Lung (tissue), 12 donors: ENCODE data around the gene YEATS2. TPM values are rescaled to one million over a fixed set of nuclear protein-coding genes. Genes with fewer than 3 reads are reported as not detected.
A peak's percentile ranks its signal among the peaks of the same experiment; 100 is the strongest.

Experiments
- ATAC-seq: fragments of 200-7000 bp; cut with Tn5 transposase; one replicate; pipeline ENCODE4 v1.9.1; 2020; ENCODE audit warnings: moderate number of reproducible peaks; ENCODE audit not compliant: insufficient read depth, low FRiP score
- DNase-seq, 3 donors: peaks; one replicate each; pipeline ENCODE4 v3.0.0-alpha.2; 2013 to 2017
- H3K27ac ChIP-seq, 2 donors: one replicate each; pipeline ENCODE4 v1.5.1; 2013; ENCODE audit warnings: mild to moderate bottlenecking in 2 of 2, moderate library complexity in 2 of 2, control low read depth in 1 of 2, inconsistent platforms in 1 of 2, low read depth in 1 of 2, low read length in 1 of 2
- H3K27me3 ChIP-seq, 3 donors: one replicate each; pipeline ENCODE4 v1.5.1; 2013; ENCODE audit warnings: low read length in 2 of 3; ENCODE audit not compliant: control insufficient read depth in 3 of 3, insufficient read depth in 3 of 3
- H3K36me3 ChIP-seq, 4 donors: one replicate each; pipeline ENCODE4 v1.5.1; 2013; ENCODE audit warnings: low read length in 4 of 4, mild to moderate bottlenecking in 1 of 4, moderate library complexity in 1 of 4; ENCODE audit not compliant: control insufficient read depth in 4 of 4, insufficient read depth in 4 of 4
- H3K4me1 ChIP-seq, 5 donors: one replicate each; pipeline ENCODE4 v1.5.1; 2013; ENCODE audit warnings: low read length in 5 of 5, mild to moderate bottlenecking in 2 of 5, moderate library complexity in 1 of 5; ENCODE audit not compliant: control insufficient read depth in 5 of 5, insufficient read depth in 5 of 5
- H3K4me3 ChIP-seq: one replicate; pipeline ENCODE4 v1.5.1; 2013; ENCODE audit warnings: mild to moderate bottlenecking, control low read depth, moderate library complexity
- H3K9ac ChIP-seq, 2 donors: one replicate each; pipeline ENCODE4 v1.5.1; 2013; ENCODE audit warnings: low read length in 2 of 2, control low read depth in 1 of 2; ENCODE audit not compliant: insufficient read depth in 1 of 2
- H3K9me3 ChIP-seq, 4 donors: one replicate each; pipeline ENCODE4 v1.5.1; 2013; ENCODE audit warnings: low read length in 3 of 4, mild to moderate bottlenecking in 1 of 4, moderate library complexity in 1 of 4; ENCODE audit not compliant: control insufficient read depth in 4 of 4, insufficient read depth in 3 of 4
- WGBS, 2 donors: extraction: QIAGEN DNeasy Blood & Tissue Kit; methylation state at CpG; one replicate each; pipeline ENCODE4 v1.1.7; 2013; 5-methylcytosine and 5-hydroxymethylcytosine counted together
- polyA plus RNA-seq, 2 donors: library from polyadenylated mRNA; stranded (reverse); fragments of 200-250 nt; gene quantifications; one replicate each; pipeline ENCODE4 v1.2.1, GENCODE V29; 2013
- total RNA-seq, 2 donors: library from RNA; depleted of rRNA in 1 of 2; stranded (reverse); fragments of >200 nt in 1 of 2; gene quantifications; one replicate each; pipeline ENCODE4 v1.2.1, GENCODE V29; 2014 to 2021
- TF ChIP-seq, protein P1 (sequence below): IDR thresholded peaks from 2 replicates; pipeline ENCODE4 v1.5.1; 2012; ENCODE audit warnings: mild to moderate bottlenecking; ENCODE audit errors: control extremely low read depth, extremely low read depth
- donor health status: control.
- donor health status: control.
- donor health status: Bipolar disorder and iron deficiency.
- donor health status: healthy.
- donor health status: DM: yes; HTN: yes; CAD: no.

Gene YEATS2
- total and polyA plus RNA-seq, 4 donors: 9.6 to 42.9 (median 18.9) TPM

DNA sequence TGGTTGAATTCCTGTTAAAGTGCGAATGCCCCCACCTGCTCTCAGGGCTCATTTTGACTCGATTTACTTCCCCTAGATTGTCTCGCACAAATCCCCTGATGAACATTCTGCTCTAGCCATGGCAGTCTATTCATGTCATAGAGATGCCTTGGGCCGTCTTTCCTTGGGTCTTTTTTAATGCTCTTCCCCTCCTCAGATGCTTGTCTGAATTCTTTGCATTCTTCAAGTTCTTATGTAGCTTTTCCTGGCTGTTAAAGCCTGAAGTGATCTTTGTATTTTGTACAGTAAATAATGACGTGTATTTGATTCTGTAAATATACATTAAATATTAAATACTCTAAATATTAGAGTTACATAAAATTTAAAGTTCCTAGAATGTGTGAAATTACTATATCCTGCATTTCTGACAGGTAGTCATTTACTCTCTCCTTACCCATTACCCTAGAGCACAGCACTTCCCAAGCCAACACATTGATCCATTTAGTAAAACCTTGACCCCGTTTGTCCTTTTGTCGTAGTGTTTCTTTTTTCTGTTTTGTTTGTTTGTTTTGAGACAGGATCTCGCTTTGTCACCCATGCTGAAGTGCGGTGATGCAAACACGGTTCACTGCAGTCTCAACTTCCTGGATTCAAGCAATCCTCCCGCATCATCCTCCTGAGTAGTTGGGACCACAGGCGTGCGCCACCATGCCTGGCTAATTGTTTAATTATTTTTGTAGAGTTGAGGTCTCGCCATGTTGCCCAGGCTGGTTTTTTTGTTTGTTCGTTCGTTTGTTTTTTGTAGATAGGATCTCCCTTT lies 47.9 kb downstream of the YEATS2 start:
- H3K9ac ChIP-seq: no peak overlapping the region
- WGBS, 2 donors: 80 to 87% methylated on average over 16 of the region's 16 CpGs
- ATAC-seq (no peak), DNase-seq (peak in 1 of 3 donors; percentile 11)
- no peak overlapping the region for H3K27ac ChIP-seq
- H3K27me3 ChIP-seq: no peaks in the 10 kb centered on the region
- peaks cover 2 to 14% (median 5%) of the 10 kb centered on the region in 4 donors for H3K36me3 ChIP-seq
- no peaks in the 10 kb centered on the region for H3K9me3 ChIP-seq
- H3K4me3 ChIP-seq: no peak overlapping the region
- TF ChIP-seq, protein P1, sequence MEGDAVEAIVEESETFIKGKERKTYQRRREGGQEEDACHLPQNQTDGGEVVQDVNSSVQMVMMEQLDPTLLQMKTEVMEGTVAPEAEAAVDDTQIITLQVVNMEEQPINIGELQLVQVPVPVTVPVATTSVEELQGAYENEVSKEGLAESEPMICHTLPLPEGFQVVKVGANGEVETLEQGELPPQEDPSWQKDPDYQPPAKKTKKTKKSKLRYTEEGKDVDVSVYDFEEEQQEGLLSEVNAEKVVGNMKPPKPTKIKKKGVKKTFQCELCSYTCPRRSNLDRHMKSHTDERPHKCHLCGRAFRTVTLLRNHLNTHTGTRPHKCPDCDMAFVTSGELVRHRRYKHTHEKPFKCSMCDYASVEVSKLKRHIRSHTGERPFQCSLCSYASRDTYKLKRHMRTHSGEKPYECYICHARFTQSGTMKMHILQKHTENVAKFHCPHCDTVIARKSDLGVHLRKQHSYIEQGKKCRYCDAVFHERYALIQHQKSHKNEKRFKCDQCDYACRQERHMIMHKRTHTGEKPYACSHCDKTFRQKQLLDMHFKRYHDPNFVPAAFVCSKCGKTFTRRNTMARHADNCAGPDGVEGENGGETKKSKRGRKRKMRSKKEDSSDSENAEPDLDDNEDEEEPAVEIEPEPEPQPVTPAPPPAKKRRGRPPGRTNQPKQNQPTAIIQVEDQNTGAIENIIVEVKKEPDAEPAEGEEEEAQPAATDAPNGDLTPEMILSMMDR: no peak
- H3K4me1 ChIP-seq: peaks cover 0 to 2% (median 0%) of the 10 kb centered on the region in 5 donors

DNA sequence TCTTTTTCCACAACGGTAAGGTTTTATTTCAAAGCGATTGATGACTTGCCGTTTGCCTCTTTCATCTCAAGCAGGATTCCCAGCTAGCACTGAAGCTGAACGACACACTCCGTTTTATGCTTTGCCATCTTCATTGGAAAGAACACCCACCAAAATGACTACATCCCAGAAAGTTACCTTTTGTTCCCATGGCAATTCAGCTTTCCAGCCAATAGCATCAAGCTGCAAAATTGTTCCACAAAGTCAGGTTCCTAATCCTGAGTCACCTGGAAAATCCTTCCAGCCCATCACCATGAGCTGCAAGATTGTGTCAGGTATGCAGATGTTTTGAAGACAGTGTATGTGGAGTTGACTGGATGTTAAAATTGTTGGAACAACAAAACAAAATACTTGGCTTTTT lies 56.5 kb downstream of the YEATS2 start:
- no peak for DNase-seq
- Histone ChIP-seq H3K27ac (no peak overlapping the region), H3K9ac (no peak overlapping the region), H3K4me3 (no peak overlapping the region), H3K4me1 (no peaks in the 10 kb centered on the region), H3K36me3 (peaks cover 19 to 34% (median 24%) of the 10 kb centered on the region in 4 donors), H3K9me3 (no peaks in the 10 kb centered on the region), H3K27me3 (no peaks in the 10 kb centered on the region)
- ATAC-seq: no peak
- TF ChIP-seq, protein P1: no peak
- 93 to 96% methylated on average over 5 of the region's 5 CpGs for WGBS, 2 donors

DNA sequence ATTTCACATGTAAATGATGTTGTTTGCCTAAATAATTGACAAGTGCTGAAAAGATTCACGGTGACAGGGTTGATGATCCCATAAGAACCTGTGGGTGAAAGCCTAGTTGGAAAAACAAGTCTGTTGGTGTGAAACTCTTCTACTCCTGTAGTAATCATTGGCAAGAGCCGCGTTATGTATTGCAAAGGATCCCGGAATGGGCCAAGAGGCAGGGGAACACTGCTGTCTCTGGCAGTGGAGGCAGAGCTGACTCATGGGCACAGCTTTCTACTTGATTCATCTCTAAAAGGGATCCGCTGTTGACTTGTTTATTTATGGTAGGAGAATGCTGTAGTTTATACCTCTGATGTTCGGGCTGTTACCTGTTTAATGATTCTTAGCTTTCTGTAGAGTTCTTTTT lies 64.7 kb downstream of the YEATS2 start:
- ATAC-seq (no peak), DNase-seq (no peak)
- Histone ChIP-seq H3K27ac (no peak overlapping the region), H3K36me3 (peaks cover 10 to 28% (median 19%) of the 10 kb centered on the region in 4 donors), H3K9ac (no peak overlapping the region), H3K4me1 (peaks cover 0 to 6% (median 0%) of the 10 kb centered on the region in 5 donors), H3K4me3 (no peak overlapping the region), H3K9me3 (no peaks in the 10 kb centered on the region), H3K27me3 (no peaks in the 10 kb centered on the region)
- 94 to 96% methylated on average over 6 of the region's 6 CpGs for WGBS, 2 donors
- TF ChIP-seq, protein P1: no peak
